ACC112 (cell line): ENCODE measurements around the gene FBLN1.

Source experiments
- H2AFZ ChIP-seq: fragments of 200-600 bp; sonication (generic); one replicate; pipeline ENCODE4 v1.6.0; 2017; ENCODE audit warnings: antibody characterized with exemption, low read length; ENCODE audit not compliant: unreplicated experiment
- H3K27ac ChIP-seq: fragments of 200-600 bp; sonication (generic); 2 replicates; pipeline ENCODE4 v1.5.1; 2014; ENCODE audit warnings: low read depth, mild to moderate bottlenecking, antibody characterized with exemption, low read length, moderate library complexity
- H3K27me3 ChIP-seq: fragments of 200-600 bp; sonication (generic); 2 replicates; pipeline ENCODE4 v1.6.1; 2014; ENCODE audit warnings: mild to moderate bottlenecking, antibody characterized with exemption, low read length, moderate library complexity, mixed read lengths; ENCODE audit not compliant: insufficient read depth
- H3K36me3 ChIP-seq: fragments of 200-600 bp; sonication (generic); 2 replicates; pipeline ENCODE4 v1.6.1; 2016; ENCODE audit warnings: mild to moderate bottlenecking, antibody characterized with exemption, low read length, moderate library complexity, mixed read lengths; ENCODE audit not compliant: insufficient read depth
- H3K4me1 ChIP-seq: fragments of 200-600 bp; sonication (generic); one replicate; pipeline ENCODE4 v1.6.1; 2016; ENCODE audit warnings: low read length, mixed read lengths; ENCODE audit not compliant: insufficient read depth, unreplicated experiment, control insufficient read depth
- H3K4me3 ChIP-seq: fragments of 200-600 bp; sonication (generic); 2 replicates; pipeline ENCODE4 v1.5.1; 2014; ENCODE audit warnings: mild to moderate bottlenecking, low read depth, low read length
- H3K79me2 ChIP-seq: fragments of 200-600 bp; sonication (generic); one replicate; pipeline ENCODE4 v1.6.0; 2016; ENCODE audit warnings: low read length; ENCODE audit not compliant: control insufficient read depth, unreplicated experiment, insufficient read depth

Gene FBLN1

GRCh38 chr22:45476814-45477213, 25.9 kb upstream of the FBLN1 start:
- no peaks in the 10 kb centered on the region for H3K79me2 ChIP-seq

GRCh38 chr22:45477366-45478107, 25.1 kb upstream of the FBLN1 start:
- Histone ChIP-seq H3K4me1 (peaks cover 7% of the 10 kb centered on the region), H3K36me3 (no peaks in the 10 kb centered on the region), H3K79me2 (no peaks in the 10 kb centered on the region), H2AFZ (no peak overlapping the region), H3K4me3 (no peak overlapping the region), H3K27me3 (no peaks in the 10 kb centered on the region), H3K27ac (no peak overlapping the region; the same call in 1 of the 2 replicates)

More at GRCh38 chr22:45476814-45477213, 25.9 kb upstream of the FBLN1 start:
- no peaks in the 10 kb centered on the region for H3K27me3 ChIP-seq
- H3K4me3 ChIP-seq = no peak overlapping the region
- H2AFZ ChIP-seq = no peak overlapping the region
- no peak overlapping the region for H3K27ac ChIP-seq
- no peaks in the 10 kb centered on the region for H3K36me3 ChIP-seq
- H3K4me1 ChIP-seq = peaks cover 8% of the 10 kb centered on the region

GRCh38 chr22:45478108-45478771, 24.4 kb upstream of the FBLN1 start:
- Histone ChIP-seq H3K27ac (peak overlapping the region; percentile 48), H3K36me3 (no peaks in the 10 kb centered on the region), H3K79me2 (no peaks in the 10 kb centered on the region), H2AFZ (no peak overlapping the region), H3K4me3 (no peak overlapping the region), H3K4me1 (peaks cover 4% of the 10 kb centered on the region), H3K27me3 (no peaks in the 10 kb centered on the region)

GRCh38 chr22:45480717-45481116, 22.0 kb upstream of the FBLN1 start:
- Histone ChIP-seq H3K27ac (no peak overlapping the region), H3K79me2 (no peaks in the 10 kb centered on the region), H3K4me1 (peaks cover 4% of the 10 kb centered on the region), H2AFZ (no peak overlapping the region), H3K4me3 (no peak overlapping the region), H3K27me3 (no peaks in the 10 kb centered on the region), H3K36me3 (no peaks in the 10 kb centered on the region)

GRCh38 chr22:45481661-45482060, 21.0 kb upstream of the FBLN1 start:
- Histone ChIP-seq H2AFZ (no peak overlapping the region), H3K4me1 (peaks cover 4% of the 10 kb centered on the region), H3K36me3 (no peaks in the 10 kb centered on the region), H3K27me3 (no peaks in the 10 kb centered on the region), H3K79me2 (no peaks in the 10 kb centered on the region), H3K4me3 (no peak overlapping the region), H3K27ac (no peak overlapping the region)

- Histone ChIP-seq H3K36me3 (no peaks in the 10 kb centered on the region), H3K4me3 (no peak overlapping the region), H3K4me1 (peaks cover 4% of the 10 kb centered on the region), H2AFZ (no peak overlapping the region), H3K27ac (no peak overlapping the region), H3K79me2 (no peaks in the 10 kb centered on the region), H3K27me3 (no peaks in the 10 kb centered on the region)
Measured at GRCh38 chr22:45482169-45482568, 20.5 kb upstream of the FBLN1 start.

- Histone ChIP-seq H3K4me3 (no peak overlapping the region), H3K36me3 (no peaks in the 10 kb centered on the region), H3K79me2 (no peaks in the 10 kb centered on the region), H3K27ac (no peak overlapping the region), H3K27me3 (no peaks in the 10 kb centered on the region), H3K4me1 (no peaks in the 10 kb centered on the region), H2AFZ (no peak overlapping the region)
Measured at GRCh38 chr22:45483319-45483718, 19.4 kb upstream of the FBLN1 start.

- no peaks in the 10 kb centered on the region for H3K36me3 ChIP-seq
- H2AFZ ChIP-seq = no peak overlapping the region
- no peak overlapping the region for H3K4me3 ChIP-seq
- no peak overlapping the region for H3K27ac ChIP-seq
- no peaks in the 10 kb centered on the region for H3K27me3 ChIP-seq
- no peaks in the 10 kb centered on the region for H3K79me2 ChIP-seq
- no peaks in the 10 kb centered on the region for H3K4me1 ChIP-seq
Measured at GRCh38 chr22:45483918-45484499, 18.7 kb upstream of the FBLN1 start.

GRCh38 chr22:45484742-45485141, 17.9 kb upstream of the FBLN1 start:
- H2AFZ ChIP-seq = no peak overlapping the region
- H3K27me3 ChIP-seq = no peaks in the 10 kb centered on the region
- H3K4me1 ChIP-seq = no peaks in the 10 kb centered on the region
- no peaks in the 10 kb centered on the region for H3K79me2 ChIP-seq
- H3K36me3 ChIP-seq = no peaks in the 10 kb centered on the region
- H3K27ac ChIP-seq = no peak overlapping the region
- no peak overlapping the region for H3K4me3 ChIP-seq

GRCh38 chr22:45485261-45485660, 17.4 kb upstream of the FBLN1 start:
- H2AFZ ChIP-seq = no peak overlapping the region
- H3K79me2 ChIP-seq = no peaks in the 10 kb centered on the region
- H3K4me1 ChIP-seq = no peaks in the 10 kb centered on the region
- H3K27ac ChIP-seq = no peak overlapping the region
- H3K4me3 ChIP-seq = no peak overlapping the region
- no peaks in the 10 kb centered on the region for H3K27me3 ChIP-seq
- H3K36me3 ChIP-seq = no peaks in the 10 kb centered on the region
